Activated naive CD4-positive, alpha-beta T cell treated with anti-CD3 and anti-CD28 coated beads, Interleukin-2, amount 50 U/mL, for 72 hours (primary cell): Measurements from ENCODE around the gene SLC25A40. TPM values are rescaled to one million over a fixed set of nuclear protein-coding genes. Genes with fewer than 3 reads are reported as not detected.
"Not testable (repeated sequence)": the region's sequence is repeated elsewhere in the genome, so short reads cannot be mapped to it uniquely, and the experiment has no call there.

Experiments
- ATAC-seq, 2 donors: fragments of 150-1000 bp; cut with Tn5 transposase; 2 replicates each; pipeline ENCODE4 v1.10.0; 2021; ENCODE audit warnings: mild to moderate bottlenecking in 2 of 2, moderate library complexity in 2 of 2
- DNase-seq, 2 donors: peaks; one replicate each; pipeline ENCODE4 v3.0.0; 2021 to 2022; ENCODE audit warnings: low spot score in 2 of 2
- H3K27ac Mint-ChIP-seq, 2 donors: one replicate each; pipeline ENCODE4 v1.8.0; 2022; ENCODE audit warnings: mild to moderate bottlenecking in 2 of 2, mixed read lengths in 2 of 2
- H3K36me3 Mint-ChIP-seq, 2 donors: one replicate each; pipeline ENCODE4 v1.8.0; 2022; ENCODE audit warnings: mixed read lengths in 2 of 2
- H3K9me3 Mint-ChIP-seq, 2 donors: one replicate each; pipeline ENCODE4 v1.8.0; 2022; ENCODE audit warnings: mixed read lengths in 2 of 2
- total RNA-seq, 2 donors: library from RNA; stranded (reverse); gene quantifications; one replicate each; pipeline ENCODE4 v1.2.3, GENCODE V29; 2022

The SLC25A40 gene, protein sequence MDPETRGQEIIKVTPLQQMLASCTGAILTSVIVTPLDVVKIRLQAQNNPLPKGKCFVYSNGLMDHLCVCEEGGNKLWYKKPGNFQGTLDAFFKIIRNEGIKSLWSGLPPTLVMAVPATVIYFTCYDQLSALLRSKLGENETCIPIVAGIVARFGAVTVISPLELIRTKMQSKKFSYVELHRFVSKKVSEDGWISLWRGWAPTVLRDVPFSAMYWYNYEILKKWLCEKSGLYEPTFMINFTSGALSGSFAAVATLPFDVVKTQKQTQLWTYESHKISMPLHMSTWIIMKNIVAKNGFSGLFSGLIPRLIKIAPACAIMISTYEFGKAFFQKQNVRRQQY
- 10 to 100 TPM; 41.5 to 51.1 TPM for total RNA-seq

GRCh38 chr7:87876040-87876868 lies at the start of gene SLC25A40, which contains the start of gene DBF4:
TSS of gene SLC25A40 (minus strand) at chr7:87876360. CDS start at chr7:87858727, 17,633 bp downstream.
TSS of gene DBF4 (plus strand) at chr7:87876493. CDS start at chr7:87876733, 240 bp downstream.
- peak within 1 kb of the TSS; percentile 96 to 99 for H3K27ac Mint-ChIP-seq
- peaks cover 3 to 13% of the 10 kb centered on the region in 2 donors for H3K9me3 Mint-ChIP-seq
- peaks cover 28 to 63% of the 10 kb centered on the region in 2 donors for H3K36me3 Mint-ChIP-seq
- peak; percentile 93 to 95 for ATAC-seq
- DNase-seq = peak; percentile 96 to 97

DNA sequence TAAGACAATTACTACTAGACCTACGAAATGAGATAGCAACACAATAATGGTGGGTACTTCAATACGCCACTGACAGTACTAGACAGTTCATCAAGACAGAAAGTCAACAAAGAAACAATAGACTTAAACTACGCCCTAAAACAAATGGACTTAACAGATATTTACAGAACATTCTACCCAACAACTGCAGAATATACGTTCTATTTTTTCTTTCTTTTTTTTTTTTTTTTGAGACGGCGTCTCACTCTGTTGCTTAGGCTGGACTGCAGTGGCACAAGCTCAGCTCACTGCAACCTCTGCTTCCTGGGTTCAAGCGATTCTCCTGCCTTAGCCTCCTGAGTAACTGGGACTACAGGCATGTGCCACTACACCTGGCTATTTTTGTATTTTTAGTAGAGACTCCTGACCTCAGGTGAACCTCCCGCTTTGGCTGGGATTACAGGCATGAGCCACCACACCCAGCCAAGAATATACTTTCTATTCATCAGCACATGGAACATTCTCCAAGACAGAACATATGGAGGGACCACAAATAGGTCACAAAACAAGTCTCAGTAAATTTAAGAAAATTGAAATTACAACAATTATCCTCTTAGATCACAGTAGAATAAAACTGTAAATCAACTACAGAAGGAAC lies 46.7 kb upstream of the SLC25A40 start:
- ATAC-seq = not testable (repeated sequence)

DNA sequence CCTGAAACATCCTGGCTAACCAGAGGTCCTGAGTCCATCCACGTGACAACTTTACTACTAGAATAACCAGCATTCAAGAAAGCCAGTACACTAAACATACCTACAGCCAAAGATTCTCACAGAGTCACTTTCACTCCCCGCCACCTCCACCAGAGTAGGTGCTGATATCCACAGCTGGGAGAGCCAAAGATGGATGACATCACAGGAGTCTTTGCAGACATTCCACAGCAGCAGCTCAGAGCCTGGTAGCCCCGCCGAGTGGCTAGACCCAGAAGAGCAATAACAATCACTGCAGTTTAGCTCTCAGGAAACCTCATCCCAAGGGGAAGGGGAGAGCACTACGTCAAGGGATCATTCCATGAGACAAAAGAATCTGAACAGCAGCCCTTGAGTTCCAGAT lies 44.4 kb upstream of the SLC25A40 start:
- no peaks in the 10 kb centered on the region for H3K9me3 Mint-ChIP-seq
- H3K27ac Mint-ChIP-seq = no peak overlapping the region

More for the DNA sequence above, 46.7 kb upstream of the SLC25A40 start:
- not testable (repeated sequence) for DNase-seq, H3K27ac Mint-ChIP-seq, H3K9me3 Mint-ChIP-seq, H3K36me3 Mint-ChIP-seq

GRCh38 chr7:87919875-87920274 lies 43.7 kb upstream of the SLC25A40 start:
- no peaks in the 10 kb centered on the region for H3K36me3 Mint-ChIP-seq
- H3K9me3 Mint-ChIP-seq = no peaks in the 10 kb centered on the region
- no peak for DNase-seq
- no peak for ATAC-seq
- peak overlapping the region in 1 of 2 donors; percentile 70 for H3K27ac Mint-ChIP-seq

More for the DNA sequence above, 44.4 kb upstream of the SLC25A40 start:
- DNase-seq (no peak), ATAC-seq (no peak)
- no peaks in the 10 kb centered on the region for H3K36me3 Mint-ChIP-seq

DNA sequence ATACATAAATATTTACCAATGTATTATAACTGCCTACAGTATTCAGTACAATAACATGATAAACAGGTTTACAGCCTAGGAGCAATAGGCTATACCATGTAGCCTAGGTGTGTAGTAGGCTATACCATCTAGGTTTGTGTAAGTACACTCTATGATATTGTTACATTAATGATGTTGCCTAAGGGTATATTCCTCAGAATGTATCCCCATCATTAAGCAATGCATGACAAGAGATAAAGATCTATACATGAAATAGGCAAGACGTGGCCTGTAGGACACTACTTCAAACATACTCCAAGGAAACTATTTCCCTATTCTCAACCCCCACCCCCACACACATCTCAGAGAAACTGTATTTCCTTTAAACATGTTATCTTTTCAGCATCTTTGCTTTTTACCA lies 42.6 kb upstream of the SLC25A40 start:
- Mint-ChIP-seq H3K27ac (no peak overlapping the region), H3K9me3 (no peaks in the 10 kb centered on the region), H3K36me3 (no peaks in the 10 kb centered on the region)
- DNase-seq = no peak
- ATAC-seq = no peak

DNA sequence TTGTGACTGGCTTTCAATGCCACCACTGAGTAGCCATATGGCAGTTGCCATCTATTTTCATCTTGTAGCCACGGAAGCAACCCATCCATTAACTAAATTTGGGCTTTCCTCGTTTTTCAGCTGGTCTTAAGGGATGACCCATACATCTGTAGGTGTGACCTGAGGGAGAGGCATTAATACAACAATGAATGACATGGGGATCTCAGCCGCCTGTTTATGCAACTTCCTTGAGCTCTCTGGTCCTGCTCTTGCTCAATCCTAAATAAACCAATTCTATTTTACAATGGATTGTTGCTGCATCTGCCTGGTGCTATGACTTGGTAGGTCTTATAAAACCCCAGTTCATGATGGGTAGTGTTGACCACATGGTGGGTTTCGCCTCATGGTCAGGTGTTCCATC lies 36.0 kb upstream of the SLC25A40 start:
- H3K36me3 Mint-ChIP-seq = peaks cover 0 to 7% of the 10 kb centered on the region in 2 donors
- no peak for ATAC-seq
- H3K9me3 Mint-ChIP-seq = no peaks in the 10 kb centered on the region
- no peak for DNase-seq
- H3K27ac Mint-ChIP-seq = no peak overlapping the region

- ATAC-seq, H3K27ac Mint-ChIP-seq, H3K9me3 Mint-ChIP-seq, DNase-seq: not testable (repeated sequence)
- peaks cover 0 to 14% of the 10 kb centered on the region in 2 donors for H3K36me3 Mint-ChIP-seq
Measured at GRCh38 chr7:87908814-87909213, 32.7 kb upstream of the SLC25A40 start.

DNA sequence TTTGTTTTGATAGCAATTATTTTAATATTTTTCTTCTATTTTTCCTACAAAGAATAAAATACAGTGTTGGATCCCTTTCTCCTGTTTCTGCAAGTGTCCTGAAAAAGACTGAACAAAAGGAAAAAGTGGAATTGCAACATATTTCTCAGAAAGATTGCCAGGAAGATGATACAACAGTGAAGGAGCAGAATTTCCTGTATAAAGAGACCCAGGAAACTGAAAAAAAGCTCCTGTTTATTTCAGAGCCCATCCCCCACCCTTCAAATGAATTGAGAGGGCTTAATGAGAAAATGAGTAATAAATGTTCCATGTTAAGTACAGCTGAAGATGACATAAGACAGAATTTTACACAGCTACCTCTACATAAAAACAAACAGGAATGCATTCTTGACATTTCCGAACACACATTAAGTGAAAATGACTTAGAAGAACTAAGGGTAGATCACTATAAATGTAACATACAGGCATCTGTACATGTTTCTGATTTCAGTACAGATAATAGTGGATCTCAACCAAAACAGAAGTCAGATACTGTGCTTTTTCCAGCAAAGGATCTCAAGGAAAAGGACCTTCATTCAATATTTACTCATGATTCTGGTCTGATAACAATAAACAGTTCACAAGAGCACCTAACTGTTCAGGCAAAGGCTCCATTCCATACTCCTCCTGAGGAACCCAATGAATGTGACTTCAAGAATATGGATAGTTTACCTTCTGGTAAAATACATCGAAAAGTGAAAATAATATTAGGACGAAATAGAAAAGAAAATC lies 31.2 kb upstream of the SLC25A40 start:
- not testable (repeated sequence) for ATAC-seq, H3K27ac Mint-ChIP-seq, DNase-seq, H3K9me3 Mint-ChIP-seq
- H3K36me3 Mint-ChIP-seq = peaks cover 0 to 14% of the 10 kb centered on the region in 2 donors

DNA sequence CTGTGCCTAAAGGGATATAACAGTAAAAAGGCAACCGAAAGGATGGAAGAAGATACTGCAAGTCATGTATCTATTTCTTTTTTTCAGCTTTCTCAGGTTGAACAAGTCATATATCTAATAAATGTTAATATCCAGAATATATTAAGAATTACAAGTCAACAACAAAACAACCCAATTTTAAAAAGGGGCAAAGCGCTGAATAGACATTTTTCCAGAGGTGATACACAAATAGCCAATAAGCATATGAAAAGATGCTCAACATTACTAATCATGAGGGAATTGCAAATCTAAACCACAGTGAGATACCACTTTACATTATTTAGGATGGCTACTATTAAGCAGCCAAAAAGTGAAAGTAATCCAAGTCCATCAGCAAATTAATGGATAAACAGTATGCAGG lies 23.1 kb upstream of the SLC25A40 start:
- Mint-ChIP-seq H3K27ac (no peak overlapping the region), H3K36me3 (peaks cover 5 to 10% of the 10 kb centered on the region in 2 donors), H3K9me3 (no peaks in the 10 kb centered on the region)
- no peak for DNase-seq
- ATAC-seq = no peak

DNA sequence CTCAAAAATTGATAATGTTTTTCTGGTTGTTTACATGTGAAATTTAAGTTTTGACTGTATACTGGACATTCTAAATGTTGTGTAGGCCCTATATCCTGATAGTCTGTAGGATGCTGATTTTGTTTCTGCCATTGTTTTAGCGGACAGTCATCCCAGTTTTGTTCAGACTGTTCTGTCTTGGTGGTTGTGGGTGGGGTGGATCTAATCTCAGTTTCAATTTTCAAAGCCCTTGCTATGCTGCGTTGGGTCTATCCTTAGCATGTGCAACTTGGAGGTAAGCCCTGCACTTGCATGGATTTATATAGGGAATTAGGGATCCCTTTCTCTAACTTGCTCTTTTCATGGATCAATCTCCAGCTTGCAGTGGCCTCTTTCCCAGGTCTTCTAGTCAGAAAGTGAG lies 19.2 kb upstream of the SLC25A40 start:
- H3K9me3 Mint-ChIP-seq = no peaks in the 10 kb centered on the region
- H3K27ac Mint-ChIP-seq = no peak overlapping the region
- DNase-seq = no peak
- no peak for ATAC-seq
- peaks cover 9 to 20% of the 10 kb centered on the region in 2 donors for H3K36me3 Mint-ChIP-seq

DNA sequence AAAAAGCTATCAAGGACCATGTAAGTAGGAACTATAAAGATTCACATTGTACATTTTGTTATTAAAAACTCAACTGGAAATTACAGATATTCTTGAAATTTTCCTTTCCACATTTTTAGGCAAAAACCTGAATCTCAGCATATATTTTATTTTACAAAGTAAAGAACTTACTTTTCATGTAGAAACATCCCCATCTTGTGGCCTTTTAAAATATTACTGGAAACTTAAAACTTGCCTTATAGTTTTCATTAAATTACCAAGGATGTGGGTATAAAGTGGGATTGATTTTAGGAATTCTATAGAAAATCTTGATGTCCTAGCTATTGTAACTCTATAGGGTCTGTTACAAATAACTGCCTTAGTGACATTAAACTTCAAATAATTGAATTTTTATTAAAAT lies 10.7 kb upstream of the SLC25A40 start:
- Mint-ChIP-seq H3K27ac (no peak overlapping the region), H3K36me3 (peaks cover 8 to 21% of the 10 kb centered on the region in 2 donors), H3K9me3 (no peaks in the 10 kb centered on the region)
- no peak for ATAC-seq
- no peak for DNase-seq

GRCh38 chr7:87885018-87885417 lies 8.9 kb upstream of the SLC25A40 start:
- no peak for DNase-seq
- no peaks in the 10 kb centered on the region for H3K9me3 Mint-ChIP-seq
- H3K36me3 Mint-ChIP-seq = peaks cover 24 to 26% of the 10 kb centered on the region in 2 donors
- no peak overlapping the region for H3K27ac Mint-ChIP-seq
- no peak for ATAC-seq

- H3K36me3 Mint-ChIP-seq = peaks cover 17 to 36% of the 10 kb centered on the region in 2 donors
- H3K27ac Mint-ChIP-seq = no peak overlapping the region
- no peaks in the 10 kb centered on the region for H3K9me3 Mint-ChIP-seq
- DNase-seq = no peak
- no peak for ATAC-seq
Measured at GRCh38 chr7:87882151-87882937, 6.2 kb upstream of the SLC25A40 start.

- DNase-seq (no peak), ATAC-seq (no peak)
- H3K27ac Mint-ChIP-seq = peak overlapping the region in 1 of 2 donors; percentile 50
- peaks cover 21 to 57% of the 10 kb centered on the region in 2 donors for H3K36me3 Mint-ChIP-seq
- H3K9me3 Mint-ChIP-seq = no peaks in the 10 kb centered on the region
Measured at GRCh38 chr7:87878208-87878735, 2.1 kb upstream of the SLC25A40 start.

GRCh38 chr7:87877366-87878040 lies 1.3 kb upstream of the SLC25A40 start:
- peak overlapping the region; percentile 55 to 99 for H3K27ac Mint-ChIP-seq
- ATAC-seq (no peak), DNase-seq (no peak)
- peaks cover 3 to 5% of the 10 kb centered on the region in 2 donors for H3K9me3 Mint-ChIP-seq
- peaks cover 26 to 63% of the 10 kb centered on the region in 2 donors for H3K36me3 Mint-ChIP-seq
